Measurements from ENCODE around the gene TPSD1. TPM values are rescaled to one million over a fixed set of nuclear protein-coding genes. Genes with fewer than 3 reads are reported as not detected.
A peak's percentile ranks its signal among the peaks of the same experiment; 100 is the strongest.
"Not testable (repeated sequence)": the region's sequence is repeated elsewhere in the genome, so short reads cannot be mapped to it uniquely, and the experiment has no call there.

TPSD1 gene
- total and polyA plus RNA-seq, 4 experiments from 2014 or later: not detected

- H3K36me3 ChIP-seq (ENCODE audit: insufficient read depth, low read length); H3K27ac ChIP-seq (ENCODE audit: low read depth, low read length); H3K4me1 ChIP-seq (ENCODE audit: insufficient read depth, low read length); intact Hi-C loops (cut with micrococcal nuclease); H3K4me1 Mint-ChIP-seq; H3K9me3 ChIP-seq (ENCODE audit: control insufficient read depth in 1 of 2, low read length in 2 of 2); H3K4me3 Mint-ChIP-seq; POLR2A ChIA-PET (ENCODE audit: partially characterized antibody); CTCF ChIA-PET (ENCODE audit: partially characterized antibody); H3K36me3 Mint-ChIP-seq; H3K9me3 Mint-ChIP-seq; H3K4me3 ChIP-seq (ENCODE audit: low read length in 2 of 2); H3K27ac Mint-ChIP-seq; H3K27me3 Mint-ChIP-seq; H3K27me3 ChIP-seq (ENCODE audit: insufficient read depth, low read length): not testable (repeated sequence)
- DNase-seq: peak in 1 of 5 donors; percentile 3
Measured at GRCh38 chr16:1229476-1229875, 26.4 kb upstream of the TPSD1 start.

- H3K36me3 Mint-ChIP-seq; H3K4me1 ChIP-seq (ENCODE audit: insufficient read depth, low read length); CTCF ChIA-PET (ENCODE audit: partially characterized antibody): not testable (repeated sequence)
Measured at GRCh38 chr16:1230084-1230470, 25.8 kb upstream of the TPSD1 start, which contains the start of gene TPSB2. TSS of gene TPSB2 (minus strand) at chr16:1230184. CDS start at chr16:1229951, 233 bp downstream.

GRCh38 chr16:1230471-1231212 lies 25.2 kb upstream of the TPSD1 start:
- not testable (repeated sequence) for H3K27me3 Mint-ChIP-seq, H3K4me1 Mint-ChIP-seq
- DNase-seq: peak in 1 of 5 donors; percentile 22

More at GRCh38 chr16:1230084-1230470, 25.8 kb upstream of the TPSD1 start, which contains the start of gene TPSB2:
- H3K9me3 Mint-ChIP-seq; DNase-seq; H3K27me3 Mint-ChIP-seq; H3K36me3 ChIP-seq (ENCODE audit: insufficient read depth, low read length); H3K4me3 ChIP-seq (ENCODE audit: low read length in 2 of 2); H3K4me1 Mint-ChIP-seq; H3K27me3 ChIP-seq (ENCODE audit: insufficient read depth, low read length); H3K9me3 ChIP-seq (ENCODE audit: control insufficient read depth in 1 of 2, low read length in 2 of 2); POLR2A ChIA-PET (ENCODE audit: partially characterized antibody); H3K4me3 Mint-ChIP-seq; H3K27ac Mint-ChIP-seq; intact Hi-C loops (cut with micrococcal nuclease); H3K27ac ChIP-seq (ENCODE audit: low read depth, low read length): not testable (repeated sequence)

GRCh38 chr16:1231301-1231700 lies 24.6 kb upstream of the TPSD1 start:
- POLR2A ChIA-PET (ENCODE audit: partially characterized antibody); H3K4me3 Mint-ChIP-seq; H3K4me1 ChIP-seq (ENCODE audit: insufficient read depth, low read length); H3K27ac Mint-ChIP-seq; H3K4me1 Mint-ChIP-seq; H3K27me3 Mint-ChIP-seq; H3K27ac ChIP-seq (ENCODE audit: low read depth, low read length); H3K9me3 ChIP-seq (ENCODE audit: control insufficient read depth in 1 of 2, low read length in 2 of 2); H3K36me3 ChIP-seq (ENCODE audit: insufficient read depth, low read length); H3K4me3 ChIP-seq (ENCODE audit: low read length in 2 of 2); CTCF ChIA-PET (ENCODE audit: partially characterized antibody); intact Hi-C loops (cut with micrococcal nuclease); H3K27me3 ChIP-seq (ENCODE audit: insufficient read depth, low read length); H3K36me3 Mint-ChIP-seq; H3K9me3 Mint-ChIP-seq: not testable (repeated sequence)
- DNase-seq: peak in 1 of 5 donors; percentile 25

More at GRCh38 chr16:1230471-1231212, 25.2 kb upstream of the TPSD1 start:
- H3K4me3 Mint-ChIP-seq; H3K27me3 ChIP-seq (ENCODE audit: insufficient read depth, low read length); intact Hi-C loops (cut with micrococcal nuclease); H3K9me3 Mint-ChIP-seq; H3K36me3 ChIP-seq (ENCODE audit: insufficient read depth, low read length); H3K36me3 Mint-ChIP-seq; H3K27ac ChIP-seq (ENCODE audit: low read depth, low read length); POLR2A ChIA-PET (ENCODE audit: partially characterized antibody); H3K4me3 ChIP-seq (ENCODE audit: low read length in 2 of 2); H3K4me1 ChIP-seq (ENCODE audit: insufficient read depth, low read length); H3K9me3 ChIP-seq (ENCODE audit: control insufficient read depth in 1 of 2, low read length in 2 of 2); CTCF ChIA-PET (ENCODE audit: partially characterized antibody); H3K27ac Mint-ChIP-seq: not testable (repeated sequence)

GRCh38 chr16:1232049-1232748 lies 23.7 kb upstream of the TPSD1 start:
- H3K9me3 Mint-ChIP-seq, H3K36me3 Mint-ChIP-seq, H3K27me3 Mint-ChIP-seq: not testable (repeated sequence)

GRCh38 chr16:1236659-1237058 lies 19.2 kb upstream of the TPSD1 start:
- H3K27ac Mint-ChIP-seq; H3K27me3 ChIP-seq (ENCODE audit: insufficient read depth, low read length); H3K4me3 Mint-ChIP-seq; H3K9me3 Mint-ChIP-seq; DNase-seq; CTCF ChIA-PET (ENCODE audit: partially characterized antibody); H3K4me3 ChIP-seq (ENCODE audit: low read length in 2 of 2); H3K9me3 ChIP-seq (ENCODE audit: control insufficient read depth in 1 of 2, low read length in 2 of 2); H3K4me1 Mint-ChIP-seq; H3K27me3 Mint-ChIP-seq; H3K27ac ChIP-seq (ENCODE audit: low read depth, low read length); POLR2A ChIA-PET (ENCODE audit: partially characterized antibody); H3K4me1 ChIP-seq (ENCODE audit: insufficient read depth, low read length); H3K36me3 Mint-ChIP-seq; H3K36me3 ChIP-seq (ENCODE audit: insufficient read depth, low read length); intact Hi-C loops (cut with micrococcal nuclease): not testable (repeated sequence)

More at GRCh38 chr16:1232049-1232748, 23.7 kb upstream of the TPSD1 start:
- H3K9me3 ChIP-seq (ENCODE audit: control insufficient read depth in 1 of 2, low read length in 2 of 2); H3K27ac Mint-ChIP-seq; H3K4me1 Mint-ChIP-seq; H3K27me3 ChIP-seq (ENCODE audit: insufficient read depth, low read length); intact Hi-C loops (cut with micrococcal nuclease); POLR2A ChIA-PET (ENCODE audit: partially characterized antibody); H3K4me3 ChIP-seq (ENCODE audit: low read length in 2 of 2); DNase-seq; H3K36me3 ChIP-seq (ENCODE audit: insufficient read depth, low read length); H3K4me3 Mint-ChIP-seq; H3K4me1 ChIP-seq (ENCODE audit: insufficient read depth, low read length); H3K27ac ChIP-seq (ENCODE audit: low read depth, low read length); CTCF ChIA-PET (ENCODE audit: partially characterized antibody): not testable (repeated sequence)

- ChIA-PET CTCF (ENCODE audit: partially characterized antibody) (no interaction called here), POLR2A (ENCODE audit: partially characterized antibody) (no interaction called here)
- no peaks in the 10 kb centered on the region for H3K9me3 ChIP-seq (ENCODE audit: control insufficient read depth in 1 of 2, low read length in 2 of 2)
- peak overlapping the region in 1 of 7 donors; percentile 30 for H3K27ac Mint-ChIP-seq
- H3K27ac ChIP-seq (ENCODE audit: low read depth, low read length): no peak overlapping the region
- H3K4me3 Mint-ChIP-seq: no peak overlapping the region
- DNase-seq: no peak
- intact Hi-C loops (cut with micrococcal nuclease): no loop called here
- no peak overlapping the region for H3K4me3 ChIP-seq (ENCODE audit: low read length in 2 of 2)
- H3K27me3 Mint-ChIP-seq: peaks cover 0 to 2% of the 10 kb centered on the region in 2 donors
- H3K9me3 Mint-ChIP-seq: peaks cover 0 to 2% (median 0%) of the 10 kb centered on the region in 8 donors
- H3K36me3 ChIP-seq (ENCODE audit: insufficient read depth, low read length): no peaks in the 10 kb centered on the region
- peaks cover 0 to 5% (median 3%) of the 10 kb centered on the region in 4 donors for H3K4me1 Mint-ChIP-seq
- H3K4me1 ChIP-seq (ENCODE audit: insufficient read depth, low read length): no peaks in the 10 kb centered on the region
- H3K27me3 ChIP-seq (ENCODE audit: insufficient read depth, low read length): no peaks in the 10 kb centered on the region
- no peaks in the 10 kb centered on the region for H3K36me3 Mint-ChIP-seq
Measured at GRCh38 chr16:1237990-1238389, 17.9 kb upstream of the TPSD1 start.
